AG10803 (cell line): Measurements from ENCODE around the gene KCNN3.

Experiments
- DNase-seq: peaks from one replicate; pipeline ENCODE4 v3.0.0; 2010; ENCODE audit warnings: low read depth
- H3K4me3 ChIP-seq: 2 replicates; pipeline ENCODE4 v1.5.1; 2011; ENCODE audit warnings: mild to moderate bottlenecking, low read length, control low read depth
- TF ChIP-seq, protein P1 (sequence below): conservative IDR thresholded peaks from 2 replicates; pipeline ENCODE4 v1.5.1; 2011; ENCODE audit warnings: mild to moderate bottlenecking, low read length, control low read depth, inconsistent platforms

Gene KCNN3

GRCh38 chr1:154775621-154776605 lies 94.2 kb downstream of the KCNN3 start:
- no peak for DNase-seq
- H3K4me3 ChIP-seq: no peak overlapping the region
- TF ChIP-seq, protein P1, sequence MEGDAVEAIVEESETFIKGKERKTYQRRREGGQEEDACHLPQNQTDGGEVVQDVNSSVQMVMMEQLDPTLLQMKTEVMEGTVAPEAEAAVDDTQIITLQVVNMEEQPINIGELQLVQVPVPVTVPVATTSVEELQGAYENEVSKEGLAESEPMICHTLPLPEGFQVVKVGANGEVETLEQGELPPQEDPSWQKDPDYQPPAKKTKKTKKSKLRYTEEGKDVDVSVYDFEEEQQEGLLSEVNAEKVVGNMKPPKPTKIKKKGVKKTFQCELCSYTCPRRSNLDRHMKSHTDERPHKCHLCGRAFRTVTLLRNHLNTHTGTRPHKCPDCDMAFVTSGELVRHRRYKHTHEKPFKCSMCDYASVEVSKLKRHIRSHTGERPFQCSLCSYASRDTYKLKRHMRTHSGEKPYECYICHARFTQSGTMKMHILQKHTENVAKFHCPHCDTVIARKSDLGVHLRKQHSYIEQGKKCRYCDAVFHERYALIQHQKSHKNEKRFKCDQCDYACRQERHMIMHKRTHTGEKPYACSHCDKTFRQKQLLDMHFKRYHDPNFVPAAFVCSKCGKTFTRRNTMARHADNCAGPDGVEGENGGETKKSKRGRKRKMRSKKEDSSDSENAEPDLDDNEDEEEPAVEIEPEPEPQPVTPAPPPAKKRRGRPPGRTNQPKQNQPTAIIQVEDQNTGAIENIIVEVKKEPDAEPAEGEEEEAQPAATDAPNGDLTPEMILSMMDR: no peak

DNA sequence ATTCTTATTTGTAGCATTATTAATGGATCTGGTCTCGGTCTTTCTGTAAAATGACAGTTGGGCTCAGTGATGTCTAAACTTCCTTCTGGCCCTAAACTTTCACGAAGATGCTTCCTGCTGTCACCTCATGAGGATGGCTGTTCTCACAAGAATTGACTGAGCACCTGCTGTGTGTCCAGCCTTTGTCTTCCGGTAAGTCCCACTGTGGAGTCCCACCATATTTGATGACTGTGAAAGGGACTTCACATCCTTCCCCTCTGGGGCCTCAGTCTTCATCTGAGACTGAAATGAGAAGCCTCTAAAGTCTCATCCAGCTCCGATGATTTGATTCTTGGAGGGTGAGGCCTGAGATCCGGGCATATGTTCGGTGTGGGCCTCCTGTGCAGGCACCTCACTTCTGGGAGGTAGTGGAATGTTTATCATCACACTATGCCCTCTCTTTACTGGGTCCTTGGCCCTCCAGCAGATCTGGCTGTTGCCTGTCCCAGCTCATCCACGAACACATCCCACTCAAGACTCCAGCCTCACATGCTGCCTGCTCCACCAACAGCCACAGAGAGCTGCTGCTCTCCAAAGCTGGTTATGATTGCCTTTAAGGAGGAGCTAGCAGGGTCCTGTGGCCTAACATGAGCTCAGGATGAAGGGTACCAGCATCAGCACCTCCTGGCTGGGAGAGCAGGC lies 95.8 kb downstream of the KCNN3 start:
- TF ChIP-seq, protein P1: no peak
- DNase-seq: no peak

GRCh38 chr1:154773551-154773950 lies 96.5 kb downstream of the KCNN3 start:
- DNase-seq: no peak
- TF ChIP-seq, protein P1: no peak
- no peak overlapping the region for H3K4me3 ChIP-seq

More for the DNA sequence above, 95.8 kb downstream of the KCNN3 start:
- H3K4me3 ChIP-seq: no peak overlapping the region

GRCh38 chr1:154772606-154773506 lies 97.2 kb downstream of the KCNN3 start:
- TF ChIP-seq, protein P1: no peak
- no peak for DNase-seq
- no peak overlapping the region for H3K4me3 ChIP-seq

DNA sequence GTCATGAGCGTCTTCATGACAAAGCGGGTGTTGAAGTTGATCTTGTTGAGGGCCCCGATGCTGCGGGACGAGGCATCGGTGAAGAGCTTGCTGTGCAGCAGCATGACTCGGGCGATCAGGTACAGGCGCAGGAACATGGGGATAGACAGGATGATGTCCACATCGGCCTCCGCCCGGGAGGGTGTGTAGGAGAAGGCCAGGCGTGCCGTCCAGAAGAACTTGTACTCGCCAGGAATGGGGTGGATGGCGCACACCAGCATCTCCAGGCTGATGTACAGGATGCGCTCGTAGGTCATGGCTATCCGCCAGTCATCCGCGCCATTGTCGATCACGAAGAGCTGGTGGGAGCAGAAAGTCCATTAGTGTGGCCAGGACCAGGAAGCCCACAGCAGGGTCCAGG lies 98.0 kb downstream of the KCNN3 start:
- TF ChIP-seq, protein P1: no peak
- H3K4me3 ChIP-seq: no peak overlapping the region
- no peak for DNase-seq

DNA sequence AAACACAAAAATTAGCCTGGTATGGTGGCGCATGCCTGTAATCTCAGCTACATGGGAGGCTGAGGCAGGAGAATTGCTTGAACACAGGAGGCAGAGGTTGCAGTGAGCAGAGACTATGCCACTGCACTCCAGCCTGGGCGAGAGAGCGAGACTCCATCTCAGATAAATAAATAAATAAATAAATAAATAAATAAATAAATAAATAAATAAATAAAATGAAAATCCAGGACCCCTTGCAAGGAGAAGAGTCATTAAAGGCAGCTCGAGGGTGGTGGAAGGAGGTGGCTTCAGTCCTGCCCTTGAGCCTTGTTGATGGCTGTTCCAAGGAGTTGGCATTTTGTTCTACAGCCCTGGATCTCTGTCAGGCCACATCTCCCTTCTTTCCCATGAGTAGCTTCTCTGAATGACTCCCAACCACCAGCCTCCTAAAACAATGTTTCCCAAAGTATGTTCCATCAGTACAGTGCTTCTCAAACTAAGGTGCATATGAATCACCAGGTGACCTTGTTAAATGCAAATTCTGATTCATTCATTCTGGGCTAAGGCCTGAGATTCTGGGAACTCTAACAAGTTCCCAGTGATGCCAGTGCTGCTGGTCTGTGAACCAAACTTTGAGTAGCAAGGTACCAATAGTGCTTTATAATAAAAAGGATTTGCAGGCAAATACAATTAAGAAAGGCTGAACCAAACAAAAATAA lies 99.0 kb downstream of the KCNN3 start:
- TF ChIP-seq, protein P1: no peak
- H3K4me3 ChIP-seq: no peak overlapping the region
- DNase-seq: no peak
